AG08396 (cell line): ENCODE measurements around the gene GRIK4.

Experiments
- DNase-seq: peaks from one replicate; pipeline ENCODE4 v3.0.0; 2012; ENCODE audit warnings: low spot score, mixed read lengths

Gene GRIK4

DNA sequence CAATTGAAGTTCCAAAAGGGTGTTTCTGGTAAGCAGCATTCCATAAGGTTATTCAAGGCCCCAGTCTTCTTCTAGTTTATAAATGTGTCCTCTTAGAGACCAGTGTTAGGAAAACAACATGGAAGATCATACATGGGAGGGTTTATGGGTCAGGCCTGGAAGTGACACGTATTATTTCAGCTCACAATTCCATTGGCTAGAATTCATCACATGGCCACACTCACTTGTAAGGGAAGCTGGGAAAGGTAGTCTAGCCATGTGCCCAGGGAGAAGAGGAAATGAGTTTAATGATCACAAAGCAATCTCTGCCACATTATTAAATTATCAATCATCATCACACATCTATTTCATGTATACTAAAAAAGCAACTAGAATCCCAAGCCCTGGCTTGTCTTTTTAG, 330.6 kb downstream of the GRIK4 start:
- no peak for DNase-seq

DNA sequence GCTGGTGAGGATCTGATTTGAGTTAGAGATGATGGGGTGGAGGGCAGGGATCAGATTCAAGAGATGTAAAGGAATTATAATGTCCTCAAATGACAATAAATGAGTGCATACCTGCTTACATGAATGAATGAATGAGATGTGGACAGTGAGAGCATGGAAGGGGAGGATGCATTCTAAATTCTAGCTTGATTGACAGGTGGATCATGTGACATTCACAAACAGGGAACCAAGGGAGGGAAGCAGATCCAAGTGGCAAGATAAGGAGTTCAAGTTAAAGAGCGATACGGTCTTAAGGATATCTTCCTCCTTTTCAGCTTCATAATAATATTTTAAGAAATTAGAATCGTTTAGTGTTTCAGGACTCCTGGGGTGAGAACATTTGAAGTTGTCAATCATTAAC, 341.9 kb downstream of the GRIK4 start:
- no peak for DNase-seq

- DNase-seq: peak; percentile 15
Measured at GRCh38 chr11:120854988-120855387, 343.4 kb downstream of the GRIK4 start.

- no peak for DNase-seq
Measured at GRCh38 chr11:120857508-120857907, 346.0 kb downstream of the GRIK4 start.

DNA sequence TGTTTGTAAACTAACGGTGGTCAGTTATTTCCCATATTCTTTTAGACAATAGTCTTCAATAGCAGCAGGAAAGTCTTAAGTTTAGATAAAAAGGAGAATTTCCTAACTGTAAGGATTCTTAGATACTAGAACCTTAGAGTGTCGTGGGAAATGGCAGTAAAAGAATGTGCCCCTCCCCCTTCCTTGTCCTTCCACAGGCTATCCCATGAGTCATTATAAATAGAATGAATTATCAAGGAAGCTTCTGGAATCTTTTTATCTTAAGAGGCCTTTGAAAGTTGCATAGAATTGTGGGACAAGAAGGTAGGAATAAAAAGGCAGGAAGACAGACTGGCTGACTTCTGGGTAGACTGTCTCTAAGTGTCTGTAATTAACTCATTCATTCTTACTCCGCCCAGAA, 347.2 kb downstream of the GRIK4 start:
- no peak for DNase-seq

DNA sequence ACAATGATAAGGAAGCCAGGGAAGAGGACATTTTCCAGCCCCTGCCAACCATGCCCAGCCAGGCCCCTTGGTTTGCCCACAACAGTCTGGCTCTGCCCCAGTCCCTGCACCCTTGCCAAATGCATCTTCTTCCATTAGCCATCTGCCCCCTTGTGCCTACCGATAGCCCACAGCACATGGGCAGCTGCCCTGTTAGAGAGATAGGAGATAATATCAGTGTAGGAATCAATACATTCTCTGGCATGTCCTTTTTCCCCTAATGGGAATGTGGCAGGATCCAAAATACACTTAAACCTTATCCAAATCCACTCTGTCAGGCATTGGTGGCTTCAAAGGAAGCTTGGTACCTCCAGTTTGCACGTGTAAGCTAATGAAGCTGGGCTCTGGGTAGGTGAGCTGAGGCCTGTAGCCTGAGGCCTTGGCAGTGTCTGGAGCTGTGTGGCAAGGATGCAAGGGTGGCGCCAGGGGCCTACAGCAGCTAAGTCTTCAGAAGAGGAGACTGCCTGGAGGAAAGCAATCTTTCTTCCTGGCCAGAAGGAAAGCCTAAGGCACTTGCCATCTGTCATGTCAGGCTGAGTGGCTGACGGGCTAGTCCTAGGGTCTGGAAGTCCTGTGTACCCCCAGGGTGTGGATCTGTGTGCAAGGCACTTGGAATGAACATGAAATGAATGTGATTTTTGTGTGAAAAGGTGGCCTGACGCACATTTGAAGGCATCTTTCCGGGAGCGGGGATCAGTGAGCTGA, 348.2 kb downstream of the GRIK4 start:
- no peak for DNase-seq

- no peak for DNase-seq
Measured at GRCh38 chr11:120863359-120863758, 351.8 kb downstream of the GRIK4 start.

DNA sequence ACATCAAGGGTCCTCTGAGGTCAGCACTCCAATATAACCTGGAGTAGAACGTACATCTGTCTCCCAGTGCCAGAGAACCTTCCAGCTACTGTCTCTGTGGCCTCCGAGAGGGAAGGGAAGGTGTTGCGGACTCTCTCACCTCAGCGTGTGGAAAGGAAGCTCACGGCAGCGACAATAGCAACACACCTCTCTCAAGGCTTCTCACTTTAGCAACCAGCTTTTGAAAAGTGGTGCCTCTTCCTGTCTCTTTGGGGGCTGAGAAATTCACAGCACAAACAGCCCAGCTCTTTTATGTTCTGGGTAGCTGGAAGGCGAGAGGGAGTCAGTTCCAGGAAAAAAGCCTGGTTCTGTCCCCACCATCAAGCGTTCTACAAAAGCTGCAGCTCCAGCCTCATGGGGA, 355.5 kb downstream of the GRIK4 start:
- DNase-seq: no peak

DNA sequence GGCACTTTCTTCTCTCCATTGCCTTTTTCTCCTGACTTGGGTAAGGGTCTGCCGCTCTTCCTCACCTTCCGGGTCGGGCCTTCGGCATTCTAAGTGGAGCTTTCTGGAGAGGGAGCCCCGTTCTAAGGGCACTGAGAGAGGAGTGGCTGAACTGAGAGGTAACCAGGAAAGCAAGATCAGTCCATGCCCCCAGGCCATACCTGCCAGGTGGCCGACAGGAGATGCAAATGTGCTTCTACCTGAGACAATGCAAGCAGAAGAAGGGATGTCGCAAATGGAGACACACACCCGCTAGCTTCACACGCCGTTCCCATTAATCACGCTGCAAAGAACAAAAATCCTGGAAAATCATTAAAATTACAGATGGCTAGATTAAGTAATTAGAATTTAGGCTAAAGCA, 356.0 kb downstream of the GRIK4 start:
- DNase-seq: no peak

GRCh38 chr11:120867988-120868387, 356.4 kb downstream of the GRIK4 start:
- no peak for DNase-seq

- DNase-seq: no peak
Measured at GRCh38 chr11:120869097-120869496, 357.5 kb downstream of the GRIK4 start.

- DNase-seq: no peak
Measured at GRCh38 chr11:120869516-120870011, 358.0 kb downstream of the GRIK4 start.

- no peak for DNase-seq
Measured at GRCh38 chr11:120871194-120871593, 359.6 kb downstream of the GRIK4 start.

- DNase-seq: no peak
Measured at GRCh38 chr11:120871924-120872323, 360.4 kb downstream of the GRIK4 start.

GRCh38 chr11:120873966-120874735, 362.6 kb downstream of the GRIK4 start:
- DNase-seq: no peak

GRCh38 chr11:120875986-120876385, 364.4 kb downstream of the GRIK4 start:
- no peak for DNase-seq

GRCh38 chr11:120877746-120878365, 366.3 kb downstream of the GRIK4 start:
- DNase-seq: no peak

DNA sequence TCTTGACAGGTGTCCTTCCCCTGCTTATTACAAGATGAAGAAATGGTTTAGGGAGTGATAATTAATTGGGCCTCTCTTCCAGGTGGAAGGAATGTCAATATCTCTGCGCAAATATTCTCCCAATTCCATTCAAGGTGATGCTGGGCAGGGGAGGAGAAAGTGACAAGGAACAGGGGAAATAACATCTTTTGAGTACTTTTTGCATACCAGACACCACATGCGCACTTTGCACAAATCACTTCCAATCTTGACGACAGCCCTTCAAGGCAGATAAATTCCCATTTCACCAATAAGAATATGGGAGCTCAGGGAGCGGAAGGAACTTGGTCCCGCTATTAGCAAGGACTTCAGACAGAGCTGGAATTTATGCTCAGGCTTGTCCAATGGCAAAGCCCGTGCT, 367.2 kb downstream of the GRIK4 start:
- no peak for DNase-seq

- no peak for DNase-seq
Measured at GRCh38 chr11:120880498-120881175, 369.1 kb downstream of the GRIK4 start.

DNA sequence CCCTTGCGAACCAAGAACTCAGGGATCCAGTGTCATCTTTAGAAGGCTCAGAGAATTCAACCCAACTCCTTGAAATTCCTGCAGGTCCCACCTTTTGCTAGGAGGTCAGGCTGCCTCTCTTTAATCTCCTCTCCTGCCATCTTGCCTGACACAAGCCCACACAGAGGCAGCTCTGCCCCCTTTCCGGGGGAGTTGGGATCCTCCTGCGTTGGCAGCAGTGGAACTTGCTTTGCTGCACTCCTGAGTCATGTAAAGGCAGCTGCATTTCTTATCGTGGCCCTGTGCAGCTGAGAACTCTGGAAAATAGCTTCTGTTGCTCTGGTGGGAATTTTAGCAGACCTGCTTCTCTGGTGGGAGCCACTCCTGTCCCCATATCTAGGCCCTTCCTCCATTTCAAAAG, 370.0 kb downstream of the GRIK4 start:
- no peak for DNase-seq

DNA sequence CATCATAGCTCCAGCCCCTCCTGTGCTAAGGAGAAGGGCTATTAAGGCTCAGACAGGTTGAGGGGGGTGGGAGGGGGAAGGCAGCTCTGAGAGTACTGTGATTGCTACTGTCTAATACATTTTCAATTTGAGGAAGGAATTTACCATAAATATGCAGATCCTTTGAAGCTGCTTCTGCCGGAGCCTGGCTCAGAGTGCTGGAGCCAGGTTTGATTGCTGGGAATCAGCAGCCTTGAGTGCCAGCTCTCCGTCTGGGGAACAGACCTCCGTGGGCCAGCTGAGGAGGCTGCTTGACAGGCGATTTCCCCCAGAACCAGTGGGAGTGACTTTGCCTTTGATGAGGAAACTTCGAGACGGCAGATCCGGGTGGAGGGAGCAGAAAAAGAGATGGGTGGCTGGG, 370.6 kb downstream of the GRIK4 start:
- no peak for DNase-seq

GRCh38 chr11:120883404-120884080, 372.0 kb downstream of the GRIK4 start:
- peak; percentile 39 for DNase-seq
